Naive thymus-derived CD8-positive, alpha-beta T cell (primary cell): ENCODE measurements around the gene DCANP1. TPM values are rescaled to one million over a fixed set of nuclear protein-coding genes. Genes with fewer than 3 reads are reported as not detected.

ENCODE experiments used
- ATAC-seq, 2 donors: fragments of 150-1000 bp; cut with Tn5 transposase in 1 of 2; sonication (Bioruptor Pico), chemical (Tn5 transposase) in 1 of 2; 1 replicate in 1 of 2; 2 replicates in 1 of 2; pipeline ENCODE4 v1.10.0; 2021; ENCODE audit warnings: mild to moderate bottlenecking in 2 of 2, moderate library complexity in 2 of 2
- POLR2A ChIA-PET: fragments of 350-600 bp; sonication (Branson Sonifier 250); formaldehyde crosslinking; loops from one replicate; lab custom pipeline; 2021; ENCODE audit warnings: antibody characterized with exemption; lab: Charles Lee
- DNase-seq, 10 donors: peaks; one replicate each; pipeline versions ENCODE4 v3.0.0 to v3.0.0-alpha.2; 2020 to 2022
- H3K27ac Mint-ChIP-seq, 10 donors: one replicate each; pipeline ENCODE4 v1.8.0; 2020 to 2022; ENCODE audit warnings: mild to moderate bottlenecking in 10 of 10, mixed read lengths in 10 of 10, moderate library complexity in 4 of 10, inconsistent platforms in 1 of 10
- H3K27me3 Mint-ChIP-seq, 5 donors: one replicate each; pipeline ENCODE4 v1.8.0; 2021 to 2022; ENCODE audit warnings: mixed read lengths in 5 of 5
- H3K36me3 Mint-ChIP-seq, 3 donors: one replicate each; pipeline ENCODE4 v1.8.0; 2020 to 2022; ENCODE audit warnings: mixed read lengths in 3 of 3, mild to moderate bottlenecking in 2 of 3, inconsistent platforms in 1 of 3
- H3K4me1 Mint-ChIP-seq, 4 donors: one replicate each; pipeline ENCODE4 v1.8.0; 2021 to 2022; ENCODE audit warnings: mixed read lengths in 4 of 4
- H3K4me3 Mint-ChIP-seq, 10 donors: one replicate each; pipeline ENCODE4 v1.8.0; 2020 to 2022; ENCODE audit warnings: mild to moderate bottlenecking in 10 of 10, mixed read lengths in 10 of 10, moderate library complexity in 6 of 10, inconsistent platforms in 1 of 10
- H3K9me3 Mint-ChIP-seq, 9 donors: one replicate each; pipeline ENCODE4 v1.8.0; 2020 to 2022; ENCODE audit warnings: mixed read lengths in 9 of 9, mild to moderate bottlenecking in 3 of 9, inconsistent platforms in 1 of 9, moderate library complexity in 1 of 9
- polyA plus RNA-seq, 3 donors: library from polyadenylated mRNA; unstranded; fragments of 300-500 nt; fragmentation: Illumina TruSeq; gene quantifications; one replicate each; pipeline ENCODE4 v1.2.3, GENCODE V29; 2021
- total RNA-seq, 8 experiments: library from RNA in 2 of 8; stranded (reverse) in 2 of 8; gene quantifications; one replicate each; pipeline ENCODE4 v1.2.3 and lab custom pipeline; 2021 to 2026

Gene DCANP1
- total and polyA plus RNA-seq, 5 experiments from 2014 or later, result not detected

DNA sequence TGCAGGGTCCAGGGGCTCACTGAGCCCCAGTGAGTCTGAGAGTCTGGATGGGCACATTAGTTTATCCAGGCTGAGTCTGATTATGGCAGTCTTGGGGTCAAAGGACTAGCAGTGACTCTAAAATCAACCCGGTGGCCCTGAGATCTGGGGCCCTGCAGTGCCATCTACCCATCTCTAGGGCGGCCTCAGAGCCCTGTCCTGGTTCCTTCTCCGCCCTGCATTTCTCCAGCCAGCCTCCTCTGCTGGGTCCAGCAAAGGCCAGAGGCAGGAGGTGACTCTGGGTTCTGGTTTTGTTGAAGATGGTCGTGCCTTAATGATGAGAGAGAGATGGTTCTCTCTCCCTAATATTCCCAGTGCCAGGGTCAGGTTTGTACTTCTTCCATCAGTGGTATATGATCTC lies 15.0 kb downstream of the DCANP1 start:
- POLR2A ChIA-PET, result no interaction called here
- peaks cover 2 to 12% (median 7%) of the 10 kb centered on the region in 9 donors for H3K9me3 Mint-ChIP-seq
- peaks cover 0 to 7% (median 3%) of the 10 kb centered on the region in 3 donors for H3K36me3 Mint-ChIP-seq
- H3K4me3 Mint-ChIP-seq, result no peak overlapping the region
- DNase-seq (no peak), ATAC-seq (no peak)
- H3K27me3 Mint-ChIP-seq, result peaks cover 4 to 22% (median 10%) of the 10 kb centered on the region in 5 donors
- H3K4me1 Mint-ChIP-seq, result no peaks in the 10 kb centered on the region
- no peak overlapping the region for H3K27ac Mint-ChIP-seq

DNA sequence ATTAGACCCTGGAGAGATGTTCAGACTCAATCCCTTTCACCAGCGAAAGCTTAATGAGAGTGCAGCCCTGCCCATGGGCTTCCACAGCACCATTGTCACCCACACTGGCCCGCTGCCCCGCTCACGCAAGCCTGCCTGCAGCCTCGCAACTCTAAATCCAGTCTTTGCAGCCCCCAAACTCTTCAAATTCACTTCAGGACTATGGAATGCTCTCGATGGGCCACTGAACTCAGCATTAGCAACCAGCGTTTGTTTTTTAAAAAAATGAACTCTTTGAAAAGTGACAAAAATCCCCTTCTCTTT lies 17.1 kb downstream of the DCANP1 start:
- no peak for DNase-seq
- POLR2A ChIA-PET, result no interaction called here
- Mint-ChIP-seq H3K27ac (peak overlapping the region in 1 of 10 donors; percentile 29), H3K9me3 (peaks cover 2 to 12% (median 7%) of the 10 kb centered on the region in 9 donors), H3K36me3 (peaks cover 0 to 7% (median 3%) of the 10 kb centered on the region in 3 donors), H3K4me1 (peaks cover 0 to 4% (median under 1%) of the 10 kb centered on the region in 4 donors), H3K4me3 (no peak overlapping the region), H3K27me3 (peaks cover 5 to 21% (median 6%) of the 10 kb centered on the region in 5 donors)
- no peak for ATAC-seq

DNA sequence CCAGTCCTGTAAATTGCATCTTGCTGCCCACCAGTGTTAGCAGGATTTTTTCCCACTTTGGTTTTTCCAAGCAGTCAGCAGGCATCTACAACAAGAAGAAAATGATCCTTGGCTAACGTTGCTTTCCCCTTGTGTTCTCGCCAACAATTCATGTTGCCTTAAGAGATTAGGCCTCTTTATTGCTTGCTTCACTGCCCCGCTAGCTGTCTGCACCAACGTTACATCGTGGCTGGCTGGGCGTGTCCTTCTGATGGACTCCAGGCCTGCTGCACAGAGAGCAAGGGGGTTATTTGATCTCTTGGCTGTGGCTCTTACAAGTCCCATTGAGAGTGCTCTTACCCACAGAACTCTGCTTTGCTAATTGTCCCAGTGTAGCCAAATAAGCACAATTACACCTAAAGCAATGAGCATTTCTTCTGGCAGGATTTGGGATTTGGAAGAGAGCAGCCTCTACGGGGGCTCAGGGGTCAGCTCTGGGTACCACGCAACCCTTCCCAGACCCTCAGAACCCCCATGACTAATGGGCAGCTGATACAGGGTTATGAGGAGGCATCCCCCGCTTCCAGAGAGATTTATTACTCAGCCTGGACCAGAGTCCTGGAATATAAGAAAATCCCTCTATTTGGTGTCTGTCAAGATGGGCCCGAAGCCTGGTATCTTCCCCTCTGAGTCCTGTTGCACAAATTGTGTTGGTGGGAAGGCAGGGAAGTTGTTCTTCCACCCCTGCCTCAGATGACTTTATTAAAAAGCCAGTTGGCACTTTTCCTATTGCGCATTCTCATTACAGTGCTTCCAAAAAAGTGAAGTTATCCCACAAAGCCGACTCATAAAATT lies 17.6 kb downstream of the DCANP1 start:
- ATAC-seq (no peak), DNase-seq (no peak)
- no peak overlapping the region for H3K27ac Mint-ChIP-seq
- H3K9me3 Mint-ChIP-seq, result peaks cover 2 to 12% (median 7%) of the 10 kb centered on the region in 9 donors
- no peak overlapping the region for H3K4me3 Mint-ChIP-seq
- H3K4me1 Mint-ChIP-seq, result peaks cover 0 to 4% (median under 1%) of the 10 kb centered on the region in 4 donors
- POLR2A ChIA-PET, result no interaction called here
- H3K27me3 Mint-ChIP-seq, result peaks cover 1 to 15% (median 8%) of the 10 kb centered on the region in 5 donors
- H3K36me3 Mint-ChIP-seq, result peaks cover 0 to 7% (median 3%) of the 10 kb centered on the region in 3 donors

DNA sequence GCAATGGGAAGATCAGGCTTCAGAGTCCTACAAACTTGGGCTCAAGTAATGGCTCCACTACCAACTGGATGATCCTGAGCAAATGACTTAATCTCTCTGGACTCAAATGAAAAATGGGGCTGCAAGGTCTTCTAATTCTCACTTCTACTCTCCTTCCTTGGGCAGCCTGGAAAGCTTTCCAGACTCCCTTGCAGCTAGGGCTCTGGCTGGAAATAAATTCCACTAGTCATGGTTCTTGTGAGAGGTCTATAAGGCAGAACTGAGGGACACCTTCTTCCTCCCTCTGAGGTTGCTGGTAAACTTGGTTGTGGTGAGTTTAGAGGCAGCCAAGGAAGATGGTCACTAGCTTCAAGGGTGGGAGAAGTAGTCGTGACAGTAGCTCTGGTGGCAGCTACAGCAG lies 18.6 kb downstream of the DCANP1 start:
- H3K27me3 Mint-ChIP-seq, result peaks cover 1 to 21% (median 10%) of the 10 kb centered on the region in 5 donors
- H3K9me3 Mint-ChIP-seq, result peaks cover 2 to 12% (median 7%) of the 10 kb centered on the region in 9 donors
- ATAC-seq (no peak), DNase-seq (no peak)
- H3K4me1 Mint-ChIP-seq, result peaks cover 0 to 4% (median under 1%) of the 10 kb centered on the region in 4 donors
- H3K36me3 Mint-ChIP-seq, result peaks cover 0 to 7% (median 3%) of the 10 kb centered on the region in 3 donors
- POLR2A ChIA-PET, result no interaction called here
- no peak overlapping the region for H3K27ac Mint-ChIP-seq
- H3K4me3 Mint-ChIP-seq, result no peak overlapping the region

DNA sequence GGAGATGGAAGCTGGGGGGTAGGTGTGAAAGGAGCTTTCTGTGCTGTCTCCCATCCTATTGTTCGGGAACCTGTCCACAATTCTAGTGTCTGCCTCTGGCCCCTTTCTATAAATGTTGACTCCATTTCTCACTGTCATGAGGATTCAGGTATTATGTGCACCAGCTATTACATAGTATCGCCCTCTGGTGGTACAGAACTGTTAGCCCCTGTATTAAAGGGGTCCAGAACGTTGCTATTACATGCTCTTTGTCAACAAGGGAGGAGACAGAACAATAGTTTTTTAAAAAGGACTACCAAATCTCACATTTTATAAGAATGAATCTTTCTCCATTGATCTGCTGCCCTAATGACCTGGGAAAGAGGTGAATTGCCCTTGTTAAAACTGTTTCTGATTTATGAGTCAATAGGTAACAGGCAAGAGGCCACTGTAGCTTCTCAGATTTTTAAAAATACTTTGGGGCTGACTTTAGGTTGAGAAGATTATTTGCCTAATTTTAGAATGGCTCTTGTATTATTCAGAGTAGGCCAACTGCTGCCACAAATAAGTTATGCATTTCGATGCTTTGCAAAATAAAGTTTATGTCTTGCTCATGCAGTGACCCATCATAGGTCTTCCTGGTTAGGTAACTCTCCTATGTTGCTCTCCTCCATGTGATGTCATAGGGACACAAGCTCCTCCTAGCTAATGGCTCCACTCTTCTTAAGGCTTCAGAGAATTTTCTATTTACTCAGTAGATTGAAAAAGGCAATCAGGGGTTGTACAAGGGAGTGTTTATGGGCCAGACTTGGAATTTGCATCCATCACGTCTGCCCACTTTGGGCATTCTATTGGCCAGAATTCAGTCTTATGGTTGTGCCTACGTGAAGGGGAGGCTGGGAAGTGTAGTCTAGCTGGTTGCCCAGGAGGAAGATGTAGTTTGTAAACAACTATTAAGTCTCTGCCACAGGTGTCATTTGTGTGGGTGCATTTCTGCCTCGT lies 20.8 kb downstream of the DCANP1 start:
- Mint-ChIP-seq H3K27me3 (peaks cover 8 to 33% (median 18%) of the 10 kb centered on the region in 5 donors), H3K9me3 (peaks cover 2 to 12% (median 7%) of the 10 kb centered on the region in 9 donors), H3K36me3 (peaks cover 0 to 7% (median 3%) of the 10 kb centered on the region in 3 donors), H3K4me1 (peaks cover 0 to 7% (median under 1%) of the 10 kb centered on the region in 4 donors), H3K27ac (peak overlapping the region in 2 of 10 donors; percentile 5 to 24), H3K4me3 (no peak overlapping the region)
- POLR2A ChIA-PET, result no interaction called here
- ATAC-seq (peak; percentile 84), DNase-seq (peak in 6 of 10 donors; percentile 6 to 49 (median 32))

DNA sequence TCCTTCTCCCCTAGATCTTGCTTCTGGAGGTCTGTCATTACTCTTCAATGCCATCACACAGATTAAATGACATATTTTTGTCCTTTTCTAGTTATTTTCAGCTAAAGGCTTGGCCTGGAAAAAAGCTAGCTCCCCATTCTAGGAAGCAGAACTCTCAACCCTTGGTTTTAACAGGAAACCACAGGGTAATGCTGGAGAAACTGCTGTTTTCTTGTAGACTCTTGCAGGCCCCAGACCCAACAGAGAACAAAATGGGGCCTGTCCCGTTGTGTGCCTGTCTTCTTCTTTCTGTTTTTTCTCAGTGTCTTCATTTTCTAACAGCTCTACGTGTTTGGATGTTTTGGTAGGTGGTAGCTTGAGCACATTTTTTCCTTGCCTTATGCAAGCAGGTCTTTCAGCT lies 21.5 kb downstream of the DCANP1 start:
- peaks cover 8 to 41% (median 15%) of the 10 kb centered on the region in 5 donors for H3K27me3 Mint-ChIP-seq
- H3K36me3 Mint-ChIP-seq, result peaks cover 0 to 7% (median 5%) of the 10 kb centered on the region in 3 donors
- peaks cover 2 to 16% (median 7%) of the 10 kb centered on the region in 9 donors for H3K9me3 Mint-ChIP-seq
- POLR2A ChIA-PET, result no interaction called here
- H3K4me1 Mint-ChIP-seq, result peaks cover 0 to 7% (median under 1%) of the 10 kb centered on the region in 4 donors
- no peak for ATAC-seq
- H3K27ac Mint-ChIP-seq, result peak overlapping the region in 2 of 10 donors; percentile 5 to 24
- H3K4me3 Mint-ChIP-seq, result no peak overlapping the region
- no peak for DNase-seq

DNA sequence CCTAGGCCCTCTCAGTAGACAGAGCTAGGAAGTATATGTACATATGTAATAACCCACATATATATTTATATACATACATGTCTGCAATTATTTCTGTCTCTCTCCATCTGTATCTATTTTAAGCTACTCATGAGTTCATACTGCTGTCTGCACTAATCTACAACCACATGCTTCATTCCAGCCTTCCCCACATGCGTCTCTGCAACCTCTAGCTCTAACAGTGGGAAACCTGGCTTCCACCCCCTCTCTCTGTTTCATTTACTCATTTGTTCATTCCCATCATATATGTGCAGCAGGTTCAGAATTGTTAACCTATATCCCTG lies 23.3 kb downstream of the DCANP1 start:
- H3K4me1 Mint-ChIP-seq, result peaks cover 0 to 7% (median under 1%) of the 10 kb centered on the region in 4 donors
- H3K27me3 Mint-ChIP-seq, result peaks cover 12 to 57% (median 24%) of the 10 kb centered on the region in 5 donors
- peaks cover 3 to 30% (median 10%) of the 10 kb centered on the region in 9 donors for H3K9me3 Mint-ChIP-seq
- H3K27ac Mint-ChIP-seq, result no peak overlapping the region
- ATAC-seq, result no peak
- H3K4me3 Mint-ChIP-seq, result no peak overlapping the region
- no peak for DNase-seq
- H3K36me3 Mint-ChIP-seq, result peaks cover 3 to 17% (median 10%) of the 10 kb centered on the region in 3 donors
- POLR2A ChIA-PET, result no interaction called here

DNA sequence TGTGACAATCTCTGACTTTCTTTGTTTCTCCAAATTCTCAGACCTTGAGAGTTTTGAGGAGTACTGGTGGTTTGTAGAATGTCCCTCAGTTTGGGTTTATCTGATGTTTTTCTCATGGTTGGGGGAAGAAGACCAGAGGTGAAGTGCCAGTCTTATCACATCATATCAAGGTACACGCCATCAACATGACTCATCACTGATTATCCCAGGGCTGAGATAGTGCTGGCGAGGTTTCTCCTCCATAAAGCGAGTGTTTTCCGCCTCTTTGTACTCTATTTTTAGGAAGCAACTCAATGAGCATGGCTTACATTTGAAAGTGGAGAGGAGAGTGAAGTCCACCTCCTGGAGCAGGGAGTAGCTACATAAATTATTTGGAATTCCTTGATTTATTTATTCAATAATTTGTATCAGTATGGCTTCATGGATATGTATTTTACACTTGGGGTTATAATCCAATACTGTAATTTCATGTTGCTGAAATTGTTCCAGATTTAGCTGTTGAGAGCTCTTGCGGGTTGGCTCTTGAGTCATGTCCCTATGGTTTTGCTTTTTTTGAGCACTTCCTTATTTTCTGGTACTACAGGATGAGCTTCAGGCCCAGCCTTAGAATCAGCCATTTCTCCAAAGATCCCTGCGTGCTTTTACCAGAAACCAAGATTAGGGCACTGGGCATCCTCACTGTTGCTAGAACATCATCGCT lies 23.9 kb downstream of the DCANP1 start:
- no peak for ATAC-seq
- DNase-seq, result no peak
- Mint-ChIP-seq H3K36me3 (peaks cover 3 to 18% (median 13%) of the 10 kb centered on the region in 3 donors), H3K27me3 (peaks cover 12 to 62% (median 28%) of the 10 kb centered on the region in 5 donors), H3K4me1 (peaks cover 0 to 7% (median under 1%) of the 10 kb centered on the region in 4 donors), H3K9me3 (peaks cover under 1 to 28% (median 8%) of the 10 kb centered on the region in 9 donors), H3K4me3 (no peak overlapping the region), H3K27ac (no peak overlapping the region)
- POLR2A ChIA-PET, result no interaction called here

DNA sequence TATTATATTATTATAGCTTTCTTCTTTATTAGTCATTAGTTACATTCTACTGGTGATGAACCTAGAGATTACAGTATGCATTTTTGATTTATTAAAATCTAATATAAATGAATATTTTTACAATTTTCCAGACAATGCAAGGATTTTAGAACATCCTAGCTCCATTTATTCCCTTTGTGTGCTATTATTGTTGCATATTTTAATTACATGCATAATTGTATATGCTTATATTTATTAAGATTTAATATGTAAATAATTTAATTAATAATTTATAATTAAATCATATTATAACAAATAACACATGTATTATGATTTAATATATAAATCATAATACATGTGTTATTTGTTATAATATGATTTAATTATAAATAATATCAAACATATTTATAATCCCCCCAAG lies 24.7 kb downstream of the DCANP1 start:
- peaks cover 0 to 7% (median under 1%) of the 10 kb centered on the region in 4 donors for H3K4me1 Mint-ChIP-seq
- POLR2A ChIA-PET, result no interaction called here
- no peak overlapping the region for H3K27ac Mint-ChIP-seq
- ATAC-seq (no peak), DNase-seq (no peak)
- H3K4me3 Mint-ChIP-seq, result no peak overlapping the region
- peaks cover 3 to 18% (median 15%) of the 10 kb centered on the region in 3 donors for H3K36me3 Mint-ChIP-seq
- H3K27me3 Mint-ChIP-seq, result peaks cover 12 to 67% (median 34%) of the 10 kb centered on the region in 5 donors
- peaks cover 0 to 25% (median 8%) of the 10 kb centered on the region in 9 donors for H3K9me3 Mint-ChIP-seq

DNA sequence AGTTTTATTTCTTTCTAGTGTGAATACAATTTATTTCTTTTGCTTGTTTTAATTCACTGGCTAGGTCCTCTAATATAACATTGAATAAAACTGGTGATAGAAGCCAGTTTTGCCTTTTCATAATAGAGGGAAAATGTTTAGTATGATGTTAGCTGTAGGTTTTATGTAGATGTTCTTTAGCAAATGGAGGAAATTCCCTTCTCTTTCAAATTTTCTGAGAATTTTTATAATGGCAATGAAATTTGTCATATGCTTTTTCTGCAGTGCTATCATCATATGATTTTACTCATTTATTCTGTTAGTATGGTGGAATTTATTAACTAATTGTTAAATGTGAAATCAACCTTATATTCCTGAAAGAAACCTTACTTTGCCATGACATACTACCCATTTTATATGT lies 30.1 kb downstream of the DCANP1 start:
- Mint-ChIP-seq H3K27me3 (peaks cover 9 to 36% (median 28%) of the 10 kb centered on the region in 5 donors), H3K27ac (no peak overlapping the region), H3K9me3 (peaks cover 0 to 25% (median 8%) of the 10 kb centered on the region in 9 donors), H3K4me3 (no peak overlapping the region), H3K4me1 (no peaks in the 10 kb centered on the region), H3K36me3 (peaks cover 3 to 18% (median 15%) of the 10 kb centered on the region in 3 donors)
- no peak for ATAC-seq
- DNase-seq, result no peak
- POLR2A ChIA-PET, result no interaction called here

DNA sequence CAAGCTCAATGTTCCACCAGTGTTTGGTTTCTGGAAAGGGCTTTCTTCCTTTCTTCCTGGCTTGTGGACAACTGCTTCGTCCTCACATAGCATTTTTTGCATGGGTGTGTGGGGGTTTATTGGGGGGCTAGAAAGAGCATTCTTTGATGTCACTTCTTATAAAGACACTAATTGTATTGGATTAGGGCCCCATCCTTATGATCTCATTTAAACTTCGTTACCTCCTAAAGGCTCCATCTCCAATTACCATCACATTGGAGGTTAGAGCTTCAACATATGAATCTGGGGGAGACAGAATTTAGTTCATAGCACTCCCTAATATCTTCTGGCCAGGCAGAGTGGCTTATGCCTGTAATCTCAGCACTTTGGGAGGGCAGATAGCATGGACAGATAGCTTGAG lies 42.1 kb downstream of the DCANP1 start:
- Mint-ChIP-seq H3K27me3 (peaks cover 0 to 7% (median 4%) of the 10 kb centered on the region in 5 donors), H3K4me1 (peaks cover 0 to 5% (median 3%) of the 10 kb centered on the region in 4 donors), H3K36me3 (peaks cover 0 to 2% (median 2%) of the 10 kb centered on the region in 3 donors), H3K27ac (no peak overlapping the region), H3K9me3 (peaks cover 0 to 11% (median 3%) of the 10 kb centered on the region in 9 donors), H3K4me3 (no peak overlapping the region)
- POLR2A ChIA-PET, result no interaction called here
- ATAC-seq (no peak), DNase-seq (no peak)

DNA sequence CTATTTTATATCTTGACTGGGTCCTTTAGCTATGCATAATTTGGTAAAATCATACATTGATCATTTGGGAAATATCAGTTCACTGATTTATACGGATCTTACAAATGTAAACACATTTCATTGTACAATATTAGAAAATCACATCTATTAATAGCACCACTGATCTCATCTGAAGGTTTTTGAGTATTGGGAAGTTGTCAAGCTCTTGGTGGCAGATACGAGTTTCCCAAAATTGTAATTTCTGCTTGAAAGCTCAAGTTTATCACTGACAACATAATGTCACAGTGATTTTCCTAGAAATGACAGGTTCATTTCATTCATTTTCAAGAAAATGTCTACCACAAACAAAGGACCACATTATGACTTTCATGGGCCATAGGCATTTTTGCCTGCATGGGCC lies 45.1 kb downstream of the DCANP1 start:
- Mint-ChIP-seq H3K36me3 (peaks cover 0 to 2% (median 2%) of the 10 kb centered on the region in 3 donors), H3K9me3 (peaks cover 0 to 8% (median 3%) of the 10 kb centered on the region in 9 donors), H3K4me3 (no peak overlapping the region), H3K27ac (no peak overlapping the region), H3K27me3 (peaks cover 0 to 4% (median 0%) of the 10 kb centered on the region in 5 donors), H3K4me1 (peaks cover 7 to 25% (median 25%) of the 10 kb centered on the region in 4 donors)
- DNase-seq (no peak), ATAC-seq (no peak)
- POLR2A ChIA-PET, result interaction anchor here (1.0 kb wide), 1 partner anchor 65 kb away, joined by 3 read pairs; no protein-coding TSS in a partner anchor
